B cell (primary cell): ENCODE data around the gene PPP2R2C. TPM values are rescaled to one million over a fixed set of nuclear protein-coding genes. Genes with fewer than 3 reads are reported as not detected.

Experiments used
- ATAC-seq: fragments of 200-7000 bp; cut with Tn5 transposase; one replicate; pipeline ENCODE4 v1.10.0; 2021; ENCODE audit warnings: low read depth, mild to moderate bottlenecking, moderate number of reproducible peaks, moderate library complexity
- CTCF ChIA-PET: fragments of 350-600 bp; sonication (Branson Sonifier 250); formaldehyde crosslinking; loops from one replicate; lab custom pipeline; 2021; ENCODE audit warnings: antibody characterized with exemption, inconsistent platforms; lab: Charles Lee
- POLR2A ChIA-PET: fragments of 350-600 bp; sonication (Branson Sonifier 250); formaldehyde crosslinking; loops from one replicate; lab custom pipeline; 2021; ENCODE audit warnings: antibody characterized with exemption; lab: Charles Lee
- DNase-seq: peaks from one replicate; pipeline ENCODE4 v3.0.0; 2013
- H2AFZ ChIP-seq: 2 replicates; pipeline ENCODE4 v1.6.1; 2012; ENCODE audit warnings: mild to moderate bottlenecking, low read depth, low read length; ENCODE audit not compliant: insufficient read depth, poor library complexity, severe bottlenecking
- H3K27ac ChIP-seq, 2 donors: 1 replicate in 1 of 2; 2 replicates in 1 of 2; pipeline ENCODE4 v1.5.1; 2012 to 2013; ENCODE audit warnings: low read length in 2 of 2, mild to moderate bottlenecking in 2 of 2, moderate library complexity in 1 of 2
- H3K27me3 ChIP-seq, 4 experiments: fragments of 200-600 bp in 1 of 4; sonication (generic) in 1 of 4; replicated peaks in 1 of 4; 1 replicate in 2 of 4; 2 replicates in 2 of 4; pipeline versions ENCODE4 v1.6.1 to v1.7.0; 2013 to 2016; ENCODE audit warnings: low read length in 3 of 4, mild to moderate bottlenecking in 2 of 4, mixed read lengths in 1 of 4, moderate library complexity in 1 of 4; ENCODE audit not compliant: insufficient read depth in 4 of 4, control insufficient read depth in 3 of 4; ENCODE audit errors: control extremely low read depth in 1 of 4
- H3K36me3 ChIP-seq, 2 experiments: replicated peaks in 1 of 2; 1 replicate in 1 of 2; 2 replicates in 1 of 2; pipeline versions ENCODE4 v1.6.1 to v1.7.1; 2013; ENCODE audit warnings: low read length in 1 of 2; ENCODE audit not compliant: insufficient read depth in 2 of 2, control insufficient read depth in 1 of 2; ENCODE audit errors: control extremely low read depth in 1 of 2, extremely low read depth in 1 of 2
- H3K4me1 ChIP-seq, 2 donors: fragments of 200-600 bp in 1 of 2; sonication (generic) in 1 of 2; 1 replicate in 1 of 2; 2 replicates in 1 of 2; pipeline versions ENCODE4 v1.5.1 to v1.6.1; 2013 to 2017; ENCODE audit warnings: low read length in 2 of 2; ENCODE audit not compliant: control insufficient read depth in 2 of 2, insufficient read depth in 2 of 2
- H3K4me2 ChIP-seq: replicated peaks from 2 replicates; pipeline ENCODE3; 2012; ENCODE audit warnings: mild to moderate bottlenecking, low read depth, low read length; ENCODE audit not compliant: poor library complexity, severe bottlenecking
- H3K4me3 ChIP-seq, 5 experiments: fragments of 200-600 bp in 1 of 5; sonication (generic) in 1 of 5; 1 replicate in 3 of 5; 2 replicates in 2 of 5; pipeline versions ENCODE4 v1.5.1 to v1.7.0; 2011 to 2016; ENCODE audit warnings: low read length in 4 of 5, mild to moderate bottlenecking in 4 of 5, low read depth in 2 of 5, control low read depth in 1 of 5, moderate library complexity in 1 of 5; ENCODE audit not compliant: insufficient read depth in 1 of 5; ENCODE audit errors: control extremely low read depth in 1 of 5, extremely low read depth in 1 of 5
- H3K79me2 ChIP-seq: fragments of 200-600 bp; sonication (generic); one replicate; pipeline ENCODE4 v1.6.0; 2016; ENCODE audit warnings: low read length; ENCODE audit not compliant: control insufficient read depth, insufficient read depth
- H3K9ac ChIP-seq: fragments of 200-600 bp; sonication (generic); 2 replicates; pipeline ENCODE4 v1.6.1; 2017; ENCODE audit warnings: mild to moderate bottlenecking, low read length, moderate library complexity
- H3K9me3 ChIP-seq, 3 donors: one replicate each; pipeline versions ENCODE4 v1.6.1 to v1.7.1; 2013; ENCODE audit warnings: low read length in 2 of 3; ENCODE audit not compliant: control insufficient read depth in 2 of 3, insufficient read depth in 1 of 3; ENCODE audit errors: control extremely low read depth in 1 of 3
- H4K20me1 ChIP-seq: 2 replicates; pipeline ENCODE4 v1.6.0; 2012; ENCODE audit warnings: mild to moderate bottlenecking, low read length; ENCODE audit not compliant: insufficient read depth, control insufficient read depth, poor library complexity, severe bottlenecking
- H3K27ac Mint-ChIP-seq: one replicate; pipeline ENCODE4 v1.8.0; 2021; ENCODE audit warnings: mixed read lengths
- H3K27me3 Mint-ChIP-seq: one replicate; pipeline ENCODE4 v1.8.0; 2021; ENCODE audit warnings: mixed read lengths
- H3K4me1 Mint-ChIP-seq: one replicate; pipeline ENCODE4 v1.8.0; 2021; ENCODE audit warnings: mixed read lengths
- H3K4me3 Mint-ChIP-seq: one replicate; pipeline ENCODE4 v1.8.0; 2021; ENCODE audit warnings: mixed read lengths
- H3K9me3 Mint-ChIP-seq: one replicate; pipeline ENCODE4 v1.8.0; 2022; ENCODE audit warnings: mixed read lengths; ENCODE audit not compliant: insufficient read depth
- CTCF ChIP-seq: fragments of 200-600 bp; IDR thresholded peaks from one replicate; pipeline ENCODE4 v1.8.0; 2022; ENCODE audit warnings: antibody characterized with exemption, mild to moderate bottlenecking
- EZH2 ChIP-seq: IDR thresholded peaks from 2 replicates; pipeline ENCODE4 v1.6.1; 2012; ENCODE audit warnings: borderline replicate concordance, low read depth, mild to moderate bottlenecking, moderate library complexity, low read length; ENCODE audit not compliant: insufficient read depth, poor library complexity, severe bottlenecking
- WGBS: methylation state at CpG from one replicate; pipeline ENCODE4 v1.1.5; 2013; ENCODE audit warnings: missing lambda C conversion rate; ENCODE audit not compliant: insufficient coverage; 5-methylcytosine and 5-hydroxymethylcytosine counted together
- intact Hi-C: fragments of 100-400 bp; cut with micrococcal nuclease; formaldehyde crosslinking; loops from one replicate; pipeline ENCODE4 v1.10.0; 2022
- polyA plus RNA-seq: library from polyadenylated mRNA; depleted of rRNA; stranded (reverse); fragments of >200 nt; gene quantifications from 2 replicates; pipeline ENCODE4 v1.2.3, GENCODE V29; 2012
- total RNA-seq, 2 donors: library from RNA; stranded (reverse); fragments of 120-200 nt in 1 of 2; gene quantifications; 1 replicate in 1 of 2; 2 replicates in 1 of 2; pipeline versions ENCODE4 v1.2.3 to v1.2.4, GENCODE V29; 2013 to 2022

Gene PPP2R2C
- total and polyA plus RNA-seq, 2 donors (not counting 1 experiment from before 2014, with no cell fraction given) = not detected

GRCh38 chr4:6303943-6304342 lies 168.5 kb downstream of the PPP2R2C start:
- TF ChIP-seq CTCF (no peak), EZH2 (no peak)
- CTCF ChIA-PET = no interaction called here

GRCh38 chr4:6302869-6303268 lies 169.5 kb downstream of the PPP2R2C start:
- peaks cover 0 to 13% (median 6%) of the 10 kb centered on the region in 4 experiments for H3K27me3 ChIP-seq
- H3K9ac ChIP-seq = no peak overlapping the region
- H3K36me3 ChIP-seq = no peaks in the 10 kb centered on the region
- TF ChIP-seq EZH2 (no peak), CTCF (no peak)
- no peaks in the 10 kb centered on the region for H3K4me1 ChIP-seq
- H3K9me3 Mint-ChIP-seq = no peaks in the 10 kb centered on the region
- no peak overlapping the region for H3K4me3 Mint-ChIP-seq
- H3K27me3 Mint-ChIP-seq = peaks cover 14% of the 10 kb centered on the region
- DNase-seq (no peak), ATAC-seq (no peak)
- no peaks in the 10 kb centered on the region for H3K79me2 ChIP-seq
- H3K27ac ChIP-seq = no peak overlapping the region
- ChIA-PET CTCF (no interaction called here), POLR2A (no interaction called here)
- H3K27ac Mint-ChIP-seq = no peak overlapping the region
- H3K9me3 ChIP-seq = peaks cover 0 to 4% (median 0%) of the 10 kb centered on the region in 3 donors
- intact Hi-C loops = no loop called here
- WGBS = 90% methylated on average over 5 of the region's 6 CpGs
- no peak overlapping the region for H2AFZ ChIP-seq
- no peaks in the 10 kb centered on the region for H4K20me1 ChIP-seq
- no peak overlapping the region for H3K4me2 ChIP-seq
- H3K4me1 Mint-ChIP-seq = no peaks in the 10 kb centered on the region
- no peak overlapping the region for H3K4me3 ChIP-seq

More at GRCh38 chr4:6303943-6304342, 168.5 kb downstream of the PPP2R2C start:
- no peak for ATAC-seq
- WGBS = 91% methylated on average over 12 of the region's 12 CpGs
- Histone ChIP-seq H3K4me3 (no peak overlapping the region), H3K27me3 (peaks cover 0 to 13% (median 6%) of the 10 kb centered on the region in 4 experiments), H3K4me2 (no peak overlapping the region), H3K36me3 (no peaks in the 10 kb centered on the region), H3K9me3 (peaks cover 0 to 9% (median 0%) of the 10 kb centered on the region in 3 donors), H3K27ac (no peak overlapping the region), H3K9ac (no peak overlapping the region), H3K4me1 (no peaks in the 10 kb centered on the region), H4K20me1 (no peaks in the 10 kb centered on the region), H3K79me2 (no peaks in the 10 kb centered on the region), H2AFZ (no peak overlapping the region)
- intact Hi-C loops = no loop called here
- no peak for DNase-seq
- peaks cover 22% of the 10 kb centered on the region for H3K27me3 Mint-ChIP-seq
- H3K4me1 Mint-ChIP-seq = peaks cover 5% of the 10 kb centered on the region
- POLR2A ChIA-PET = no interaction called here
- no peak overlapping the region for H3K4me3 Mint-ChIP-seq
- no peak overlapping the region for H3K27ac Mint-ChIP-seq
- H3K9me3 Mint-ChIP-seq = no peaks in the 10 kb centered on the region
